ENCODE data around the gene AQP5.
"Not testable (repeated sequence)": the region's sequence is repeated elsewhere in the genome, so short reads cannot be mapped to it uniquely, and the experiment has no call there.

AQP5 gene

DNA sequence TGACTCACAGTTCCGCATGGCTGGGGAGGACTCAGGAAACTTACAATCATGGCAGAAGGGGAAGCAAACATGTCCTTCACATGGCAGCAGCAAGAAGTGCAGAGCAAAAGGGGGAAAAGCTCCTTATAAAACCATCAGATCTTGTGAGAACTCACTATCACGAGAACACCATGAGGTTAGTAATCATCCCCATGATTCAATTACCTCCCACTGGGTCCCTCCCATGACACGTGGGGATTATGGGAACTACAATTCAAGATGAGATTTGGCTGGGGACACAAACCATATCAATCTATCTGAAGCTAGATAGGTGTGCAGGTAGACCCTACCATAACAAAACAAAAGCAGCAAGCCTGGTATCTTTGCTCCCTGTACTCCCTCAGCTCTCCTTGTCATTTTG, 24.8 kb downstream of the AQP5 start:
- intact Hi-C loops (cut with DNase I); DNase-seq: not testable (repeated sequence)

- DNase-seq = no peak
- intact Hi-C loops (cut with DNase I) = no loop called here
Measured at GRCh38 chr12:49987625-49988303, 26.1 kb downstream of the AQP5 start.

GRCh38 chr12:49989400-49989799, 27.7 kb downstream of the AQP5 start:
- intact Hi-C loops (cut with DNase I); DNase-seq: not testable (repeated sequence)

DNA sequence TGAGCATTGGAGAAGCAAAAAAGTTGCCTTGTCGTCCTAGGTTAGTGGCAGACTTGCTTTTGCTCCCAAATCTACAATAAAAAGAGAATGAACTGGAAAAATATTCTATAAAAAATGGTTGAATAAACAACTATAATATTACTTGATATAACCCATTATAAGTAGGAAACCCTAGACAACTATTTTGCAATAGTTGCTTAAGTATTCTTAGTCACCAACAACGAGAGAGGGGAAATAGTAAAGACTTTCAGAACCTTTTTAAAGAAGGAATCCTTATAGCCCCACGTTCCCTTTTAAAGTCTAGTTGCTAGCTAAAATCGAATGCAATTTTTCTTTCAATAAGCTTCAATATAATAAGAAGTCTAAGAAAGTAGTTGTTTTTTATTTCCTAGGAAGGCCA, 28.6 kb downstream of the AQP5 start:
- no peak for DNase-seq
- intact Hi-C loops (cut with DNase I) = no loop called here

DNA sequence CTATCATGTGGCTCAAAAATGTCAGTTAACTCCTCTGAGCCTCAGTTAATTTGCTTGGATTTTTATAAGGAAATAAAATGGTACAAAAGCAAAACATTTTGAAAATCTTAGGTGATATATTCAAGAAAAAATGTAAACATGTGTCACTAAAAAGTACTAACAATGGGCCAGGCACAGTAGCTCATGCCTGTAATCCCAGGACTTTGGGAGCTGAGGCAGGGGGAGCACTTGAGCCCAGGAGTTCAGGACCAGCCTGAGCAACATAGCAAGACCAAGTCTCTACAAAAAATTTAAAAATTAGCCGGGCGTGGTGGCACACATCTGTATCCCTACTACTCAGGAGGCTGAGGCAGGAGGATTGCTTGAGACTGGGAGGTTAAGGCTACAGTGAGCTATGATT, 36.8 kb downstream of the AQP5 start:
- intact Hi-C loops (cut with DNase I) = no loop called here
- DNase-seq = no peak

DNA sequence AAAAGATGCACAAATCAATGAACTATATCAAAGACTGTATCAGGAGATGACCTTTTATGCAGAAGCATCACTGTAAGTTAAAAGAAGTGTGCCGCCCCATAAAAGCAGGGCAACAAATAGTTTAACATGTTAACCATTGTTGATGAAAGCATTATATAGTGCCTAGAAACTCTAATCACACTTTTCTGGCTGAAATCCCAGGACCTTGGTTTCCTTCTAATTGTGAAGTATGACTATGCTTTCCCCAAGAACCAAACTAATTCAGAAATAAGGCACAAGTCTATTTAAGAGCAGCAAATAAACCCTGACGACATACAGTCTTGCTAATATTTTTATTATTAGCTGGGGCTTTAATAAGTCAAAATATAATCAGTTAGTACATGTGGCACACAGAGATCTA, 41.9 kb downstream of the AQP5 start:
- DNase-seq = no peak
- intact Hi-C loops (cut with DNase I) = no loop called here

DNA sequence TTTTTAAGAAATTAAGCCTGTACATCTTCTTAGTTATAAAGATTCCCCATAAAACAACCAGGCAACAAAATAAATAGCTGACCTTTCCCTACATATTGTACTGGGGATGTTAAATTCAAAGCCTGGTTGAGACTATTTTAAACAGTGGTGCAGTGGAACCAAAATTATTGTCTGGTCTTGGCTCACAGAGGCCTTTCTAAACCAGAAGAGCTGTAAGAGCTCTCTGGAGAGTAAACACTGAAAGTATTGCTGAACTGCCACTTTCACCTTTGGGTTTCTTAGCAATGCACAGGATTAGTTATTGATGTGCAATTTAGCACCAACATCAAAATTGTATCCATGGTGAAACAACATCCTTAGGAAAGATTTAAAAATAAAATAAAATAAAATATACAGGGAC, 43.0 kb downstream of the AQP5 start:
- DNase-seq = no peak
- intact Hi-C loops (cut with DNase I) = no loop called here

DNA sequence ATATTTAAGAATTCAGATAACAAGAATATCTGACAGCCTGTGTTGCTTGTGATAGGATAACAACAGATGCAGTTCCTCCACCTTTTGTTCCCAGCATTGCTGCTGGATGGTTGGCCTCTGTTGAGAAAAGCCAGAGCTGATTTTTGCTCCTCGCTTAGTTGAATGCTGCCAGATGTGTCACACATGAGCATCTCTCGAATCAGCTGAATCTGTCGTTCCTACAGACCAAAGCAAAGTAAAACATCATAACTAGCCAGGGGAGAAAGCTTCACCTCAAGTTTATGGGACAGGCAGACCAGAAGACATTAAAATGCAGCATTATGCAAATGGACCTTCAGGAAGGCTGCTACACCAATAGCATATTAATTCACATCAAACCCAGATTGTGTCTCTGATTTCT, 43.5 kb downstream of the AQP5 start:
- intact Hi-C loops (cut with DNase I) = no loop called here
- DNase-seq = peak in 4 of 42 donors; percentile 14 to 50 (median 36)

GRCh38 chr12:50006280-50006679, 44.6 kb downstream of the AQP5 start:
- DNase-seq = no peak
- intact Hi-C loops (cut with DNase I) = no loop called here

- DNase-seq = no peak
- intact Hi-C loops (cut with DNase I) = no loop called here
Measured at GRCh38 chr12:50006754-50007442, 45.2 kb downstream of the AQP5 start.

DNA sequence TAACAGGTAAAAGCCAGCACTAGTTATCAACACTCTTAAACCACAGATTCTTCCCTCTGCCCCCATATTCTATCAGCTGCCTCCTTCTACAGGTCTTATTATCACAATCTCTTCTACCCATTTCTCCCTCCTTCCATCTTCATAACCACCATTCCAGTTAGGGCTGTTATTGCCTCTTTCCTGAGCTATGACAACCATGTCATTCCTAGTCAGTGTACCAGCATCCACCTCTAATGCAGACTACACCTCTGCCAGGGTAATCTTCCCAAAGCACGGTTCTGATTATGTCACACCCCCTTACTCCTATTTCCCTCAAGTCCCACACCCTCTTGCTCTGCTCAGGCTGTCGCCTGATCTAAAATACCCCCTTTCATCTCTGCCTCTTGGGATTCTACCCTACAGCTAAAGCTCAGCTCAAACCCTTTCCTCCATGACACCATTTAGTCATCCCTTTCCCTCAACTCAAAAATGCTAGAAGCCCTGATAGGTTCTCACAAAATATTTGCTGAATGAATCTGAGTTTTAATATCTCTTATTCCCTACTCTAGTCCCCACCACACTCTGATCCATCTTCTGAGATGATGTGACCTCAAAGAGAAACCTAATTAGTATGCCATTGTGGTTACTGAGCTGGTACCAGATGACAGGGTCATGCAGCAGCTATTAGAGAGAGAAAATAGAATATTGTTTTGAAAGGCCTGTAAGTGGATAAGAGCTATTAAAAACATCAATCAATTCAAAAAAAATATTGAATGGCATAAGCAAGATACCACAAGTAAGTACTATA, 51.9 kb downstream of the AQP5 start:
- peak in 2 of 42 donors; percentile 18 to 23 for DNase-seq
- intact Hi-C loops (cut with DNase I) = no loop called here

- DNase-seq = no peak
- intact Hi-C loops (cut with DNase I) = no loop called here
Measured at GRCh38 chr12:50014342-50014741, 52.7 kb downstream of the AQP5 start.

Measured in head of caudate nucleus (tissue), 42 donors.